A673 (cell line): ENCODE measurements around the gene PCCB. TPM values are rescaled to one million over a fixed set of nuclear protein-coding genes. Genes with fewer than 3 reads are reported as not detected.
"Not testable (repeated sequence)": the region's sequence is repeated elsewhere in the genome, so short reads cannot be mapped to it uniquely, and the experiment has no call there.

Experiments
- BruUV-seq: library from RNA; stranded (reverse); fragments of 400-500 nt; replicated peaks from 2 replicates; lab custom pipeline; 2021; lab: Mats Ljungman, UMichigan
- CTCF ChIA-PET: fragments of 300-600 bp; sonication (Branson Sonifier 250); formaldehyde crosslinking; loops from one replicate; lab custom pipeline; 2022; ENCODE audit warnings: antibody characterized with exemption; lab: Charles Lee
- POLR2A ChIA-PET: fragments of 300-600 bp; sonication (Branson Sonifier 250); formaldehyde crosslinking; loops from one replicate; lab custom pipeline; 2022; ENCODE audit warnings: antibody characterized with exemption; ENCODE audit not compliant: low non-redundant PET; lab: Charles Lee
- DNase-seq: peaks from one replicate; pipeline ENCODE4 v3.0.0-alpha.2; 2015; ENCODE audit warnings: low spot score
- H3K27ac ChIP-seq: fragments of 200-600 bp; sonication (generic); 2 replicates; pipeline ENCODE4 v1.5.1; 2016; ENCODE audit warnings: mixed run types, low read depth, mild to moderate bottlenecking, mixed read lengths, antibody characterized with exemption, low read length; ENCODE audit not compliant: poor library complexity, severe bottlenecking
- H3K27me3 ChIP-seq: fragments of 200-600 bp; sonication (generic); replicated peaks from 2 replicates; pipeline ENCODE4 v1.6.1; 2017; ENCODE audit warnings: mixed run types, low read depth, mild to moderate bottlenecking, mixed read lengths, antibody characterized with exemption, low read length; ENCODE audit not compliant: insufficient read depth, poor library complexity
- H3K36me3 ChIP-seq: fragments of 200-600 bp; sonication (generic); 2 replicates; pipeline ENCODE4 v1.6.1; 2016; ENCODE audit warnings: mixed run types, mild to moderate bottlenecking, mixed read lengths, antibody characterized with exemption, low read length; ENCODE audit not compliant: insufficient read depth, poor library complexity, severe bottlenecking
- H3K4me1 ChIP-seq: fragments of 200-600 bp; sonication (generic); 2 replicates; pipeline ENCODE4 v1.6.1; 2017; ENCODE audit warnings: mixed run types, mild to moderate bottlenecking, mixed read lengths, antibody characterized with exemption, low read length; ENCODE audit not compliant: insufficient read depth, poor library complexity, severe bottlenecking
- H3K4me3 ChIP-seq: fragments of 200-600 bp; sonication (generic); 2 replicates; pipeline ENCODE4 v1.5.1; 2016; ENCODE audit warnings: low read depth, mixed run types, mild to moderate bottlenecking, mixed read lengths, low read length; ENCODE audit not compliant: poor library complexity, severe bottlenecking
- H3K9me3 ChIP-seq: fragments of 200-600 bp; sonication (generic); 2 replicates; pipeline ENCODE4 v1.6.1; 2016; ENCODE audit warnings: mixed run types, low read depth, mild to moderate bottlenecking, mixed read lengths, antibody characterized with exemption, low read length; ENCODE audit not compliant: poor library complexity, severe bottlenecking
- CTCF ChIP-seq: fragments of 300-800, 200-600 bp; sonication (generic); conservative IDR thresholded peaks from 2 replicates; pipeline ENCODE4 v1.5.1; 2017; ENCODE audit warnings: low read depth, mild to moderate bottlenecking, antibody characterized with exemption, low read length, moderate library complexity, mixed read lengths
- EZH2 ChIP-seq: fragments of 200-600 bp; sonication (generic); IDR thresholded peaks from 2 replicates; pipeline ENCODE4 v1.6.1; 2017; ENCODE audit warnings: borderline replicate concordance, low read depth, mild to moderate bottlenecking, mixed read lengths, antibody characterized with exemption, low read length; ENCODE audit not compliant: poor library complexity, severe bottlenecking
- intact Hi-C: fragments of 100-400 bp; cut with micrococcal nuclease; formaldehyde crosslinking; loops from one replicate; pipeline ENCODE4 v1.10.0; 2022; ENCODE audit not compliant: unreplicated experiment
- total RNA-seq: library from RNA; stranded (reverse); gene quantifications from 2 replicates; pipeline ENCODE4 v1.2.3, GENCODE V29; 2021

The PCCB gene
- total RNA-seq, 1 experiment from 2014 or later, result 82.1 TPM

- Histone ChIP-seq H3K27ac (no peak overlapping the region), H3K9me3 (no peaks in the 10 kb centered on the region), H3K4me1 (peaks cover 13% of the 10 kb centered on the region), H3K36me3 (no peaks in the 10 kb centered on the region), H3K4me3 (no peak overlapping the region), H3K27me3 (no peaks in the 10 kb centered on the region)
- TF ChIP-seq CTCF (no peak), EZH2 (no peak)
- intact Hi-C loops, result no loop called here
- BruUV-seq, result no TSS peak
- ChIA-PET POLR2A (no interaction called here), CTCF (no interaction called here)
- no peak for DNase-seq
Measured at GRCh38 chr3:136211547-136211946, 38.6 kb upstream of the PCCB start.

DNA sequence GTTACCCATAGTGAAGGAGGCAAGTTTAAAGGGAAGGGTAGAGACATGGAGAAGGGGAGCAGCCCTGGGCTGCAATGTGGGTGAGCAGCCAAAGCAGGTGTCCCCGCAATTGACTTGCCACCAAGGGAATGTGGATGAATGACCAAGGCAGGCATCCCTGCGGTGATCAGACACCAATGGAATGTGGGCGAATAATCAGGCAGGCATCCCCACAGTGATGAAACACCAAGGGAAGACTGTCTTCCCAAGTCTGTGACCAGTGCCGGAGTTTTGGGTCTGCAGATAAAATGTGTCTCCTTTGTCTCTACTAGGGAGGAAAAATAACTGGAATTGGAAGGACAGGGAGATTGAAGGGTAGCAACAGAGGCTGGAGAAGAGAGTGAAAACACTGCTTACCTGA is 27.4 kb upstream of the PCCB start:
- DNase-seq, H3K27ac ChIP-seq, POLR2A ChIA-PET, BruUV-seq, H3K4me3 ChIP-seq, H3K4me1 ChIP-seq, H3K9me3 ChIP-seq, CTCF ChIA-PET, H3K36me3 ChIP-seq, H3K27me3 ChIP-seq, intact Hi-C loops: not testable (repeated sequence)

DNA sequence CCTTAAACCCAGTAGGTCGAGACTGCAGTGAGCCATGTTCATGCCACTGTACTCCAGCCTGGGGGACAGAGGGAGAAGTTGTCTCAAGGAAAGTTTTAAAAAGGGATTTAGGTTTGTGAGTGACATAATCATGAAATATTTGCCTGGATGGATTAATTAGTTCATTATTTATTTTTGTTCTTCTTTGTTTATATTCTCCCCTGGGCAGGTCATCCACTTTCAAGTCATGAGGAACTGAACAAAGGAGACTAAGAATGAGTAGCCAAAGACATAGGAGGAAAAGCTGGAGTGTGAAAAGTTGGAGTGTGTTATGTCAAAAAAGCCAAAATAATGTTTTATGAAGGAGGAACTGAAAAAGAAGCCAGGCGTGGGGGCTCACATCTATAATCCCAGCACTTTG is 17.7 kb upstream of the PCCB start:
- H3K27ac ChIP-seq, result no peak overlapping the region
- H3K36me3 ChIP-seq, result no peaks in the 10 kb centered on the region
- POLR2A ChIA-PET, result no interaction called here
- no peaks in the 10 kb centered on the region for H3K27me3 ChIP-seq
- no peaks in the 10 kb centered on the region for H3K4me1 ChIP-seq
- CTCF ChIA-PET, result no interaction called here
- no peak for TF ChIP-seq CTCF
- TF ChIP-seq EZH2, result no peak
- H3K4me3 ChIP-seq, result no peak overlapping the region
- BruUV-seq, result no TSS peak
- intact Hi-C loops, result no loop called here
- no peaks in the 10 kb centered on the region for H3K9me3 ChIP-seq
- DNase-seq, result no peak

DNA sequence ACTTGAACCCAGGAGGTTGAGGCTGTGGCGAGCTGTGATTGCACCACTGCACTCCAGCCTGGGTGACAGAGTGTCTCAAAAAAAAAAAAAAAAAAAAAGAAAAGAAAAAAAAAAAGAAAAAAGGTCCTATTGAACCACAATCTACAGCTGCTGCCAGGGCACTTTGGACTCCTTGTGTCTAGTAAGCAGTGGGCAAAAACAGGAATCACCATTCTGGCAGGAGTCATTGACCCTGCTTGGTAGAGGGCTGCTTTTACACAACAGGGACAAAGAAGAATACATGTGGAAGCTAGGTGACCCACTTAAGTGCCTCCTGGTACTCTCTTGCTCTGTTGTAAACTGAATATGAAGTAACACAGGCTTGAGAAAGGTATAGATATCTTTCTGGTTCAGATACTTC is 14.6 kb upstream of the PCCB start:
- H3K36me3 ChIP-seq, result no peaks in the 10 kb centered on the region

More for the DNA sequence above, 14.6 kb upstream of the PCCB start:
- intact Hi-C loops, result loop anchor here (5.0 kb wide), 1 partner anchor 158 kb away; no protein-coding TSS in a partner anchor
- ChIA-PET CTCF (no interaction called here), POLR2A (no interaction called here)
- Histone ChIP-seq H3K9me3 (no peaks in the 10 kb centered on the region), H3K4me3 (no peak overlapping the region), H3K27ac (no peak overlapping the region), H3K27me3 (no peaks in the 10 kb centered on the region), H3K4me1 (no peaks in the 10 kb centered on the region)
- no peak for DNase-seq
- TF ChIP-seq CTCF, result no peak
- TF ChIP-seq EZH2, result no peak
- no TSS peak for BruUV-seq
